ENCODE results near the gene CFAP210. TPM values are rescaled to one million over a fixed set of nuclear protein-coding genes. Genes with fewer than 3 reads are reported as not detected.

Gene CFAP210
- total and polyA plus RNA-seq, 9 of the 15 experiments (the other 6 are each of a cell fraction or from before 2014, with no cell fraction given): 0.75 to 3.6 (median 1.3) TPM

GRCh38 chr2:169732075-169732474 lies 37.9 kb upstream of the CFAP210 start (continued):
- TF ChIP-seq ZNF133 (CRISPR knock-in tag; IDR thresholded peaks at IDR 0.05) (no peak), FOXA3 (CRISPR knock-in tag; conservative IDR thresholded peaks at IDR 0.05 in 1 of 2, IDR thresholded peaks at IDR 0.05 in 1 of 2) (no peak), ZBTB43 (CRISPR knock-in tag; IDR thresholded peaks at IDR 0.05) (no peak)

GRCh38 chr2:169729274-169729605 lies 35.0 kb upstream of the CFAP210 start:
- no peaks in the 10 kb centered on the region for H3K36me3 ChIP-seq (ENCODE audit: control insufficient read depth, insufficient read depth, low read length)
- H3K27me3 ChIP-seq (ENCODE audit: control insufficient read depth in 2 of 2, insufficient read depth in 2 of 2, low read length in 2 of 2): no peaks in the 10 kb centered on the region
- no peaks in the 10 kb centered on the region for H3K9me3 ChIP-seq (replicated peaks; ENCODE audit: control insufficient read depth, insufficient read depth, low read depth, low read length)
- FAIRE-seq (no peak), ATAC-seq (no peak), DNase-seq (ENCODE audit: extremely low read depth in 1 of 4, low spot score in 3 of 4) (no peak)
- H3K27ac ChIP-seq (ENCODE audit: extremely low read depth, low read depth, low read length): no peak overlapping the region
- peaks cover 4 to 15% of the 10 kb centered on the region in 2 experiments; a peak in 4 of 5 replicates for H3K4me1 ChIP-seq (replicated peaks in 1 of 2; ENCODE audit: control insufficient read depth in 2 of 2, insufficient read depth in 2 of 2, low read length in 2 of 2)
- H4K20me1 ChIP-seq (replicated peaks; ENCODE audit: control insufficient read depth, insufficient read depth, low read length): no peaks in the 10 kb centered on the region
- H3K79me2 ChIP-seq (ENCODE audit: control insufficient read depth, insufficient read depth, low read length): peaks cover under 1% of the 10 kb centered on the region; the same call in 1 of the 3 replicates
- BruUV-seq (replicated peaks): no TSS peak
- intact Hi-C loops (cut with micrococcal nuclease): no loop called here
- 96% methylated on average over 1 of the region's 1 CpG for WGBS (ENCODE audit: insufficient coverage, low coverage, missing lambda C conversion rate)
- no peak overlapping the region for H3K4me3 ChIP-seq
- no peak overlapping the region for H3K9ac ChIP-seq (ENCODE audit: insufficient read depth in 1 of 2, low read depth in 2 of 2, low read length in 2 of 2)
- no peaks in the 10 kb centered on the region for H3K9me1 ChIP-seq (ENCODE audit: control insufficient read depth, insufficient read depth, low read length)
- H2AFZ ChIP-seq (ENCODE audit: low read depth, low read length): no peak overlapping the region
- H3K4me2 ChIP-seq (ENCODE audit: insufficient read depth, low read length): no peak overlapping the region
- ChIA-PET CTCF (ENCODE audit: low intra/inter-chr PET ratio) (no interaction called here), POLR2A (interaction anchor here (0.6 to 1.0 kb wide), 2 partner anchors 89 to 138 kb away, joined by 3 read pairs; no protein-coding TSS in a partner anchor)
- in situ Hi-C loops (cut with MboI): no loop called here
- TF ChIP-seq TEAD1 (CRISPR knock-in tag; IDR thresholded peaks at IDR 0.05) (no peak), PHF21A (IDR thresholded peaks at IDR 0.05; ENCODE audit: borderline replicate concordance, low read depth) (no peak), CSDE1 (IDR thresholded peaks at IDR 0.05) (no peak), ZC3H8 (IDR thresholded peaks at IDR 0.05) (no peak), ZNF766 (CRISPR knock-in tag; conservative IDR thresholded peaks at IDR 0.05) (no peak), IFI16 (CRISPR knock-in tag; IDR thresholded peaks at IDR 0.05) (no peak), CHAMP1 (IDR thresholded peaks at IDR 0.05) (no peak), ZNF592 (IDR thresholded peaks at IDR 0.05) (no peak), HCFC1 (IDR thresholded peaks at IDR 0.05; ENCODE audit: low read depth, low read length) (no peak), NFXL1 (CRISPR knock-in tag; IDR thresholded peaks at IDR 0.05) (no peak), STAG1 (CRISPR knock-in tag; IDR thresholded peaks at IDR 0.05; ENCODE audit: borderline replicate concordance) (no peak), RAD21 (CRISPR knock-in tag; conservative IDR thresholded peaks at IDR 0.05 in 1 of 2, IDR thresholded peaks at IDR 0.05 in 1 of 2) (no peak)
